Mesodermal cell (in vitro differentiated cells): ENCODE data around the gene CCDC177.

Experiments used
- H3K27ac ChIP-seq: 2 replicates; pipeline ENCODE4 v1.7.0; 2013; ENCODE audit warnings: mild to moderate bottlenecking, low read depth, low read length, moderate library complexity; ENCODE audit not compliant: severe bottlenecking
- H3K36me3 ChIP-seq: 2 replicates; pipeline ENCODE4 v1.7.1; 2013; ENCODE audit warnings: mild to moderate bottlenecking, low read length, moderate library complexity; ENCODE audit not compliant: control insufficient read depth, insufficient read depth
- H3K4me1 ChIP-seq: one replicate; pipeline ENCODE4 v1.7.1; 2013; ENCODE audit warnings: mild to moderate bottlenecking, low read length; ENCODE audit not compliant: insufficient read depth, control insufficient read depth, poor library complexity, severe bottlenecking
- H3K4me3 ChIP-seq: 2 replicates; pipeline ENCODE4 v1.7.0; 2013; ENCODE audit warnings: low read length, control low read depth, mild to moderate bottlenecking; ENCODE audit not compliant: insufficient read depth, poor library complexity, severe bottlenecking; ENCODE audit errors: extremely low read depth
- H3K9me3 ChIP-seq: 2 replicates; pipeline ENCODE4 v1.7.1; 2013; ENCODE audit warnings: mild to moderate bottlenecking, low read length, moderate library complexity; ENCODE audit not compliant: control insufficient read depth
- WGBS, 2 experiments: methylation state at CpG; one replicate each; pipeline ENCODE4 v1.1.5; 2013; ENCODE audit warnings: missing lambda C conversion rate in 2 of 2; ENCODE audit not compliant: insufficient coverage in 2 of 2; 5-methylcytosine and 5-hydroxymethylcytosine counted together

Gene CCDC177

DNA sequence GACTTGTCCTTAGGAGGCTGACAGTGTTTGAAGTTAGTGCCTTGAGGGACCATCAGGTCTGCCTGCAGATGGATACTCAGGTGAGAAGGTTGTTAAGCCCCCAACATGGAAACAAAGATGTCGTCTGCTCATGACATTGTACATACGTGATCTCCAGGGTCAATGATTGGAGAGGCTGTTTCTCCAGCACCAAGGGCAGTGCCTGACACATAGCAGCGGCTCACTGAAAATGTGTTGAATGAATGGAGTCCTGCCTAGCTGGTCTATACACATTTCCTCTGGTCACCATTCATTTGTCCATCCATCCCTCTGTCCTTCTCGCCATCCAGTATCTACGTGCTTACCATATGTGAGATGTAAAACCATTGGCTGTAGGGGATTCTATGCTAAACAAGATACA, 7.1 kb downstream of the CCDC177 start:
- H3K36me3 ChIP-seq = no peaks in the 10 kb centered on the region
- no peaks in the 10 kb centered on the region for H3K9me3 ChIP-seq
- 78 to 96% methylated on average over 2 of the region's 5 CpGs for WGBS, 2 experiments
- H3K4me3 ChIP-seq = no peak overlapping the region
- no peaks in the 10 kb centered on the region for H3K4me1 ChIP-seq
- no peak overlapping the region for H3K27ac ChIP-seq

GRCh38 chr14:69561893-69562292, 12.8 kb downstream of the CCDC177 start:
- Histone ChIP-seq H3K4me1 (no peaks in the 10 kb centered on the region), H3K36me3 (no peaks in the 10 kb centered on the region), H3K27ac (no peak overlapping the region), H3K9me3 (no peaks in the 10 kb centered on the region), H3K4me3 (no peak overlapping the region)

GRCh38 chr14:69560826-69561225, 13.8 kb downstream of the CCDC177 start:
- no peaks in the 10 kb centered on the region for H3K4me1 ChIP-seq
- no peak overlapping the region for H3K27ac ChIP-seq
- WGBS, 2 experiments = 84 to 86% methylated on average over 5 to 7 of the region's 7 CpGs
- no peaks in the 10 kb centered on the region for H3K9me3 ChIP-seq
- no peak overlapping the region for H3K4me3 ChIP-seq
- H3K36me3 ChIP-seq = no peaks in the 10 kb centered on the region

GRCh38 chr14:69559581-69560011, 15.1 kb downstream of the CCDC177 start:
- H3K4me3 ChIP-seq = no peak overlapping the region
- H3K27ac ChIP-seq = peak overlapping the region; percentile 69
- no peaks in the 10 kb centered on the region for H3K4me1 ChIP-seq
- no peaks in the 10 kb centered on the region for H3K36me3 ChIP-seq
- no peaks in the 10 kb centered on the region for H3K9me3 ChIP-seq
- WGBS, 2 experiments = 63 to 71% methylated on average over 4 to 6 of the region's 6 CpGs

GRCh38 chr14:69558774-69559173, 15.9 kb downstream of the CCDC177 start:
- Histone ChIP-seq H3K36me3 (no peaks in the 10 kb centered on the region), H3K4me1 (no peaks in the 10 kb centered on the region), H3K9me3 (no peaks in the 10 kb centered on the region), H3K4me3 (no peak overlapping the region), H3K27ac (no peak overlapping the region)
- 89 to 90% methylated on average over 3 to 4 of the region's 4 CpGs for WGBS, 2 experiments

DNA sequence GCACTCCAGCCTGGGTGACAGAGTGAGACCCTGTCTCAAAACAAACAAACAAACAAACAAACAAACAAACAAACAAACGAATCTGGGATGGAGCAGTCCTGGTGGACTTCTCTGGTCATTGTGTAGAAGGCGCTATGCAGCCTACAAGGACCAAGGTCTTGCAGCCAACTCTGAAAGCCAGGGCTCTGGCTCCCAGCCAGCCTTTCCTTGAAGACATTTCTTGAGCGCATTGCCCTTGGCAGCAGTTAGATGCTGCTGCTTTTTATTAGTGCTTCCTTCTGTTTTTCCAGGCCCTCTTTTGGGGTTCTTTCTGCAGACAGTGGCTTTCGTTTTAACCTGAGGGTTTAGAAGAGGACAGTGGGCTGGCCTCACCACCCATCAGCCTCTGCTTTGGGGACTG, 20.2 kb downstream of the CCDC177 start:
- no peak overlapping the region for H3K27ac ChIP-seq
- WGBS, 2 experiments = 83 to 85% methylated on average over 3 to 4 of the region's 4 CpGs
- H3K4me1 ChIP-seq = no peaks in the 10 kb centered on the region
- H3K4me3 ChIP-seq = no peak overlapping the region
- no peaks in the 10 kb centered on the region for H3K9me3 ChIP-seq
- H3K36me3 ChIP-seq = no peaks in the 10 kb centered on the region

DNA sequence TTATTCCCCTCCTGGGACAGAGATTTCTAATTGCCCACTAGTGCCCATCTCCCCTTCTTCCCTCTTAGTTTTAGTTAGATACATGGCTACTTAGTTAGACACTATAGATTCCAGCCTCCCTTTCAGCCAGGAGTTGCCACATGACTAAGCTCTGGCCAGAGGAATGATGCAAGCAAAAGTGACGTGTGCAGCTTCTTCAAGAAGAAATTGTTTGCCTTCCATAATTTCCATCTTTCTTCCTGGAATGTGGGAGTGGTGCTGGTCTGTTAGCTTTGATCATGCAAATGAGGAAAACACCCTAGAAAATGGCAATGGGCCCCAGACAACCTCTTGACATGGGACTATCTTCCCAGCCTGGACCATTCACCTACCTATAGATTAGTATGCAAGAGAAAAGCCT, 21.4 kb downstream of the CCDC177 start:
- Histone ChIP-seq H3K36me3 (no peaks in the 10 kb centered on the region), H3K4me3 (no peak overlapping the region), H3K9me3 (no peaks in the 10 kb centered on the region), H3K4me1 (no peaks in the 10 kb centered on the region), H3K27ac (no peak overlapping the region)
- no CpG with 5 or more reads among the region's 1 CpG for WGBS, 2 experiments

DNA sequence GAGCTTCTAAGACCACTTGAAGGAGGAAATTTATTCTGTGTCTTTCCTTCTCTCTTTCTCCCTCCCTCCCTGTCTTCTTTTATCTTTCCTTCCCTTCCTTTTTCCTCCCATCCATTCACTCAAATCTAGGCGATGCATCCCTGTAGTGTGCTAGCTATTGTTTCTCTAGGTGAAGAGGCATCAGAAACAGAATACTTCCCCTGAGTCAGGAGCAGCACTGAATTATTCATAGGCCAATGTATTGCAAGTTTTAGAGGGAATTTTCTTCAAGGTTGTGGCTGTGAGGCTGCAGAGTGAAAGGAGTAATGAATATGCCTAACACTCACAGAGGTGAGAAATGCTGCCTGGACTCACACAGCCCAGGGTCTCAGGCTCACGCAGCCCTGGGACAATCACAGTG, 23.2 kb downstream of the CCDC177 start:
- Histone ChIP-seq H3K36me3 (no peaks in the 10 kb centered on the region), H3K27ac (no peak overlapping the region), H3K4me3 (no peak overlapping the region), H3K4me1 (no peaks in the 10 kb centered on the region), H3K9me3 (no peaks in the 10 kb centered on the region)
- 40 to 63% methylated on average over 1 of the region's 2 CpGs for WGBS, 2 experiments

DNA sequence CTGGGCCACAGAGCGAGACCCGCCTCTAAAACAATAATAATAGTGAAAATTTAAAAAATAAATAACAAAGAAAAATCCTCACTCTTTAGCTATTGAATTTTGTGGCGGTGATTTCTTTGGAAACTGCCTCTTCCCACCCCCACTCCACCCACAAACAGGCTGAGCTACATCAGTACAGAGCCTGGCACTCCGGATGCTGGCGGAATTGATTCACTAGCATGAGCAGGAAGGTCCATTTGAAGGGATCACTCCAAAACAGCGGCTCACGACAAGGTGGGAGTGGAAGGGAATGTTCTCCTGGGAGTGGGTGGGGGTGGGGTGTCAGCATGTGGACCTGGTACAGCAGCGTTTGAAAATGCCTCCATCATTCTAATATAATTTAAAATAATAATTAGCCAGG, 26.1 kb downstream of the CCDC177 start:
- Histone ChIP-seq H3K27ac (no peak overlapping the region), H3K4me3 (no peak overlapping the region), H3K36me3 (no peaks in the 10 kb centered on the region), H3K9me3 (no peaks in the 10 kb centered on the region), H3K4me1 (peaks cover 4% of the 10 kb centered on the region)
- WGBS, 2 experiments = 93 to 100% methylated on average over 1 to 4 of the region's 8 CpGs

DNA sequence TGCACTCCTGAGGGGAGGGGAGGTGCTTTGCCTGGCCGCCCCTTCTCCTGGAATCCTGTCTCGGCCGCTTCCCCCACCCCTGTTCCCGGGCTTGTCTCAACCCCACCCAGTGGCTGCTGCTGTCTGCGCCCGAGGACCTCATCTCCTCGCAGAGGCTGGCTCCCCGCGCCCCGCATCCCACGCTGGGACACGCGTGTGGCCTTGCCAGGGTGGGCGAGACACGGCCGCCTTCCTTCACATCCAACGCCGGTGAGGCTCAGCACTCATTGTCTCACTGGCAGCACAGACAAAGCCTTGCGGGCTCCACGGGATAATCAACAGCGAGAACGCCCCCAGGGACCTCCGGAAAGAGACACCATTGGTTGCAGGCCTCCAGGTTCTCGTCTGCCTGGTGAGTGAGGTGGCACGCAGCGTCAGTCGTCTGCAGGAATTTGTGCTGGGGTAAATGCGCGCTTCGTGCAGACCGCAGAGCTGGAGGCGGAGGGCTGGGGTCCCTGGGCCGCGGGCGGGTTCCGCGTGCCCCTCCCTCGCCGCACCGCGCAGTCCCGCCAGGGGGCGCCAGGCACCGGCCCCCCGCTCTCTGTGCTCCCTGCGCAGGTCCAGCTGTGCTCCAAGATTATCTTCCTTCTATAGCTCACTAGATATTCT, 26.8 kb downstream of the CCDC177 start:
- Histone ChIP-seq H3K4me3 (peak overlapping the region; percentile 27), H3K27ac (no peak overlapping the region), H3K36me3 (no peaks in the 10 kb centered on the region), H3K9me3 (no peaks in the 10 kb centered on the region), H3K4me1 (peaks cover 4% of the 10 kb centered on the region)
- WGBS, 2 experiments = 3 to 5% methylated on average over 38 to 40 of the region's 46 CpGs

- Histone ChIP-seq H3K36me3 (no peaks in the 10 kb centered on the region), H3K27ac (no peak overlapping the region), H3K4me3 (no peak overlapping the region), H3K4me1 (peaks cover 4% of the 10 kb centered on the region), H3K9me3 (no peaks in the 10 kb centered on the region)
- 64 to 84% methylated on average over 10 to 11 of the region's 12 CpGs for WGBS, 2 experiments
These were observed 31.1 kb downstream of the CCDC177 start for GRCh38 chr14:69543341-69544115.
